Retinal pigment epithelial cell (primary cell): ENCODE data around the gene ASF1A.

Experiments
- DNase-seq: peaks from one replicate; pipeline ENCODE4 v3.0.0-alpha.2; 2010; ENCODE audit warnings: low read depth
- H3K4me3 ChIP-seq: 2 replicates; pipeline ENCODE4 v1.5.1; 2011; ENCODE audit warnings: mild to moderate bottlenecking, low read length, control low read depth, moderate library complexity
- TF ChIP-seq, protein P1 (sequence below): conservative IDR thresholded peaks from 2 replicates; pipeline ENCODE4 v1.5.1; 2011; ENCODE audit warnings: low read depth, low read length, control low read depth, inconsistent platforms

ASF1A gene

GRCh38 chr6:118877806-118878205 lies 16.1 kb upstream of the ASF1A start:
- TF ChIP-seq, protein P1, sequence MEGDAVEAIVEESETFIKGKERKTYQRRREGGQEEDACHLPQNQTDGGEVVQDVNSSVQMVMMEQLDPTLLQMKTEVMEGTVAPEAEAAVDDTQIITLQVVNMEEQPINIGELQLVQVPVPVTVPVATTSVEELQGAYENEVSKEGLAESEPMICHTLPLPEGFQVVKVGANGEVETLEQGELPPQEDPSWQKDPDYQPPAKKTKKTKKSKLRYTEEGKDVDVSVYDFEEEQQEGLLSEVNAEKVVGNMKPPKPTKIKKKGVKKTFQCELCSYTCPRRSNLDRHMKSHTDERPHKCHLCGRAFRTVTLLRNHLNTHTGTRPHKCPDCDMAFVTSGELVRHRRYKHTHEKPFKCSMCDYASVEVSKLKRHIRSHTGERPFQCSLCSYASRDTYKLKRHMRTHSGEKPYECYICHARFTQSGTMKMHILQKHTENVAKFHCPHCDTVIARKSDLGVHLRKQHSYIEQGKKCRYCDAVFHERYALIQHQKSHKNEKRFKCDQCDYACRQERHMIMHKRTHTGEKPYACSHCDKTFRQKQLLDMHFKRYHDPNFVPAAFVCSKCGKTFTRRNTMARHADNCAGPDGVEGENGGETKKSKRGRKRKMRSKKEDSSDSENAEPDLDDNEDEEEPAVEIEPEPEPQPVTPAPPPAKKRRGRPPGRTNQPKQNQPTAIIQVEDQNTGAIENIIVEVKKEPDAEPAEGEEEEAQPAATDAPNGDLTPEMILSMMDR = no peak
- no peak for DNase-seq
- no peak overlapping the region for H3K4me3 ChIP-seq

DNA sequence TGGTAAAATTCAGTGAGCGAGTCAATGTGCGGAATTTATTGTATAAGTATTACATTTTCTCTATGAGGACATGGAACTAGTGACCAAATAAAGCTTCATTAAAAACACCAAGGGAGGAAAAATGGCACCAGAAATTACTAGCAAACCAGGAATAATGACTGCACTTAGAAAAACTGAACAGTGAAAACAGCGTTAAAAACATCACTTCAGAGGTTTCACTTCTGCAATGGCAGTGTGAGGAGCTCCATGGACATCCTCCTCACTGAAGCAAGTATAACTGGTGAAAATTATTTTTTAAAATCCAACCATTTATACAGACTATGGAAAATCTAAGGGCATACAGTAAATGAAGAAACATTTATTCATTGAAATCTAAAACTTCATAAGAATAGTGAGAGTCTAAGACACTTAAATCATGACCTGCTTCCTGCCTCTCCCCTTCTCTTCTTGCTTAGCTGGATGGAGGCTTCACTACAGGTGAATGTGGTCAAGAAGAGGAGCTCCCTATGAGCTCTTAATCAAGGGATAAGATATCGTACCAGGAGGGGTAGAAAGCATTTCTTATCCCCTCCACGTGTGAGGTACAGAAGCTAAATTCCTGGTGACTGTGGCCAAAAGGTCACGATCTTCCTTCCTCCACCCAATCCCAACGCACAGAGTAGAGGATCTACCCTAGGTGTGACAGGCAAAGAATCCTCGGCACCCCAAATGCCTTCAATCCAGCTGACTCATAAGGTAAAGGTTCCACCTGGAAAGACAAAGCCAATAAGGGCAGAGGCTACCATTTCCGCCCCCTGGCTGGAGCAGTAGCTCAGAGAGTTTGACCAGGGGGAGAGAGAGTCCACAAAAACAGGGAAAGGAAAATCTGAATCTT lies 12.3 kb upstream of the ASF1A start:
- no peak for DNase-seq
- TF ChIP-seq, protein P1 = no peak
- no peak overlapping the region for H3K4me3 ChIP-seq

GRCh38 chr6:118882314-118882905 lies 11.5 kb upstream of the ASF1A start:
- DNase-seq = no peak
- no peak overlapping the region for H3K4me3 ChIP-seq
- TF ChIP-seq, protein P1 = no peak

DNA sequence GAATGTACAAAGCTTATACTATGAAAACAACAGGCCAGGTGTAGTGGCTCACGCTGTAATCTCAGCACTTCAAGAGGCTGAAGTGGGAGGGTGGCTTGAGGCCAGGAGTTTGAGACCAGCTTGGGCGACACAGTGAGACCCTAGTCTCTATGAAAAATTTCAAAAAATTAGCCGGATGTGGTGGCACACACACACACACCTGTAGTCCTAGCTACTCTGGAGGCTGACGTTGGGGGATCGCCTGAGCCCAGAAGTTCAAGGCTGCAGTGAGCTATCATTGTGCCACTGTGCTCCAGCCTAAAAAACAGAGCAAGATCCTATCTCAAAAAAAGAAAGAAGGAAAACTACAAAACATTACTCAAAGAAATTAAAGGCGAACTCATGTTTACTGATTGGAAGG lies 7.3 kb upstream of the ASF1A start:
- no peak overlapping the region for H3K4me3 ChIP-seq
- DNase-seq = no peak
- TF ChIP-seq, protein P1 = no peak

DNA sequence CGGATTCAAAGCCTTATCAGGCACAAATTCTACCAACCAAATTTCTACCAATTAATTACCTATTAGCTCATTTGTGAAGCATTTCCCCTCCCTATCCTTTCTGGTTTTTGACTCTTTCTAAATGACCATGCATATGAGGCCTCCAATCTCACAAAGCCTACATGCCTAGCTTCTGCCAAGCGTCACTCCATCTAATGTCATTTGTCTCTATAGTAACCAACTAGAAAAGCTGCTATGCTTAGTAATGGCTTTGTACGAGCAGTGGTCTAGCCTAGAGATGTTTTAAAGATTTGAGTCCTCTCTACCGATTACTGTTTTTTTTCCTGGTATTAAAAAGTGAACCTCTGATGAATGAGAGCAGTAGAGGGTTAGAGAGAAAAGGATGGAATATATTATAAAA lies 4.8 kb upstream of the ASF1A start:
- no peak for DNase-seq
- H3K4me3 ChIP-seq = no peak overlapping the region
- TF ChIP-seq, protein P1 = no peak

DNA sequence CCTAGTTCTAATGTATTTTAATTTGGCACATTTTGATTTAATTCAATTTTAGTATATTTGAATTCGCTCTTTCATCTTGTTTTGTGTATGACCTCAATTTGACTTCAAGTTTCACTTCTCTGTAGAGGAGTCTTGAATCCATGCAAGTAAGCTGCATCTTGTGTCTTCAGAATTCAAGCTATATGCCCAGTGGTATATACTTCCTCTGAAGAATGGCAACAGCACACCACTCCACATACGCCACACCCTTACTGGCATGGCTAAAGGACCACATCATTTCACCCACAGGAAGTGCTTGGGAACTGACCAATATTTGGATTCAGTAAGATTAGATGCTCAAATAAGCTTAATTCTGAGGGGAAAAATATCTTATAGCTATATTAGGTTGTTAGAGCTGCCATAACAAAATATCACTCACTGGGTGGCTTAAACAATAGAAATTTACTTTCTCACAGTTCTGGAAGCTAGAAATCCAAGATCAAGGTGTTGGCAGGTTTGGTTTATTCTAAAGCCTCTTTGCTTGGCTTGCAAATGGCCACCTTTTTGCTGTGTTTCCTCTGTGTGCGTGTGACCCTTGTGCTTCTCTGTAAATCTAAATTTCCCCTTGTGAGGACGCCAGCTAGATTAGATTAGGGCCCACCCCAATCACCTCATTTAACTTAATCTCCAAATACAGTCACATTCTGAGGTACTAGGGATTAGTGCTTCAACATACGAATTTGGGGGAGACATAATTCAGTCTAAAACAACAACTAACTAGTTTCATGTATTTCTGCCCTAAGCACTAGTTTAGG lies 2.8 kb upstream of the ASF1A start:
- DNase-seq = no peak
- TF ChIP-seq, protein P1 = no peak
- H3K4me3 ChIP-seq = no peak overlapping the region
